Effector memory CD4-positive, alpha-beta T cell (primary cell): ENCODE data around the gene ARHGAP18.

Experiments
- DNase-seq, 3 donors: peaks; one replicate each; pipeline ENCODE4 v3.0.0-alpha.2; 2020
- H3K27ac ChIP-seq: 2 replicates; pipeline ENCODE4 v1.7.0; 2013; ENCODE audit warnings: mild to moderate bottlenecking, low read length, moderate library complexity; ENCODE audit not compliant: insufficient read depth, poor library complexity, severe bottlenecking
- H3K27me3 ChIP-seq: replicated peaks from 2 replicates; pipeline ENCODE4 v1.7.0; 2013; ENCODE audit warnings: mild to moderate bottlenecking, low read length; ENCODE audit not compliant: insufficient read depth, control insufficient read depth, poor library complexity, severe bottlenecking
- H3K36me3 ChIP-seq: 2 replicates; pipeline ENCODE4 v1.7.0; 2013; ENCODE audit warnings: mild to moderate bottlenecking, low read length, moderate library complexity; ENCODE audit not compliant: control insufficient read depth, insufficient read depth
- H3K4me1 ChIP-seq: 2 replicates; pipeline ENCODE4 v1.7.0; 2013; ENCODE audit warnings: low read length, mild to moderate bottlenecking; ENCODE audit not compliant: control insufficient read depth, insufficient read depth, poor library complexity, severe bottlenecking
- H3K4me3 ChIP-seq: 2 replicates; pipeline ENCODE4 v1.7.0; 2013; ENCODE audit warnings: low read length, low read depth, mild to moderate bottlenecking; ENCODE audit not compliant: insufficient read depth, poor library complexity, severe bottlenecking
- H3K9me3 ChIP-seq: 2 replicates; pipeline ENCODE4 v1.7.0; 2013; ENCODE audit warnings: mild to moderate bottlenecking, low read length, moderate library complexity; ENCODE audit not compliant: control insufficient read depth

ARHGAP18 gene

DNA sequence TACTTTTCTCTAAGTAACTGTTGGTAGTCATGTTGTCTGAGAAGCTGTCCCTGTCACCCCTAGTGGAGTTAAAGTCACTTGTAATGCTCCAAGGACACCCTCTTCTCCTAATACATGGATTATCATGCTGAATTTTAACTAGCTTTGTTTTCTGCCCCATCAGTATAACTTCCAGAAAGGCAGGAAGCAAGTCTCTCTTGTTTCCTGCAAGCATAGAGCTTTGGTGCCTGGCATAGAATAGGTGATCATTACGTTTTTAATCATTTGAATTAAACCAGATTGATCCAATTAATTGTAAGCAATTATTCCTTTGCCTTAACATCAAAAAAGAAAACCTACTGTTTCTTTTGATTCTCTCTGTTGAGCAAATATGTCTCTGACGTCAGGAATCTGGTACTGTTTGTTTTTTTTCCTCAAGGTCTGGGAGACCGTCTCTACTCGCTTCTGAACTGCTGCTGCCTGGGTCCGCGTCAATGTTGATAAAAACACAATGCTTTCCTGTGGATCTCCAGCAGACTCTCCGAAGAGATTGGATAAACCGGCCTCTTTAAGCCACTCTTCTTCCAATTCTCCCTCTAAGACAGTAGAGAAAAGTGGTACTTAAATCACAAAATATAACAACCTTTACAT, 71.8 kb downstream of the ARHGAP18 start:
- Histone ChIP-seq H3K9me3 (no peaks in the 10 kb centered on the region), H3K36me3 (no peaks in the 10 kb centered on the region), H3K27ac (no peak overlapping the region), H3K4me3 (no peak overlapping the region), H3K4me1 (no peaks in the 10 kb centered on the region), H3K27me3 (no peaks in the 10 kb centered on the region)
- no peak for DNase-seq

DNA sequence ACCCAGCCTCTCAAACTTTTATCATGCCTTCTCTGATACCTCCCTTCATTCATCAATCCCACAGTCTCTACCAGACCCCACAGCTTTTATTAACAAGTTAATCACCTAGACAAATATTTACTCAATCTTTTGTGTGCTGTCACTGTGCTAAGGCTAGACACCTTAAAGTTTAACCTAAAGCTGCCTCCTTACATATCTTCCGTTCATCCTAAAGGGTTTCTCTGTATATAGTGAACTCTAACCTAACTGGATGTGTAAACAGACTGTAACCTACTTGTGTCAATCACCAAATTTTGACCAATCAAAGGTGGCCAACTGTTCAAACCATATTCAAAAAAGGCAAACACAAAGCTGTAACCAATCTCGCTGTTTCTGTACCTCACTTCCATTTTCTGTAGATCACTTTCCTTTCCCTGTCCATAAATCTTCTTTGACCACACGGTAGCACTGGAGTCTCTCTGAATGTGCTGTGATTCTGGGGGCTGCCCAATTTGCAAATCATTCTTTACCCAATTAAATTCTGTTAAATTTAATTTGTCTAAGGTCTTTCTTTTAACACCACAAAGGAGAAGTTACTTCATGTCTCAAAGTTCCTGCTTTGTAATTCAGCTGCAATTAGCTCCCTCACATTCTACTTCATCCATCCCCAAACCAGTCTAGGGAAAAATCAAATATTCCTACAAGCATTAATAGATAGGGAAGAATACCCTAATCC, 72.5 kb downstream of the ARHGAP18 start:
- no peak for DNase-seq
- Histone ChIP-seq H3K36me3 (no peaks in the 10 kb centered on the region), H3K9me3 (no peaks in the 10 kb centered on the region), H3K4me1 (no peaks in the 10 kb centered on the region), H3K4me3 (no peak overlapping the region), H3K27me3 (no peaks in the 10 kb centered on the region), H3K27ac (no peak overlapping the region)

DNA sequence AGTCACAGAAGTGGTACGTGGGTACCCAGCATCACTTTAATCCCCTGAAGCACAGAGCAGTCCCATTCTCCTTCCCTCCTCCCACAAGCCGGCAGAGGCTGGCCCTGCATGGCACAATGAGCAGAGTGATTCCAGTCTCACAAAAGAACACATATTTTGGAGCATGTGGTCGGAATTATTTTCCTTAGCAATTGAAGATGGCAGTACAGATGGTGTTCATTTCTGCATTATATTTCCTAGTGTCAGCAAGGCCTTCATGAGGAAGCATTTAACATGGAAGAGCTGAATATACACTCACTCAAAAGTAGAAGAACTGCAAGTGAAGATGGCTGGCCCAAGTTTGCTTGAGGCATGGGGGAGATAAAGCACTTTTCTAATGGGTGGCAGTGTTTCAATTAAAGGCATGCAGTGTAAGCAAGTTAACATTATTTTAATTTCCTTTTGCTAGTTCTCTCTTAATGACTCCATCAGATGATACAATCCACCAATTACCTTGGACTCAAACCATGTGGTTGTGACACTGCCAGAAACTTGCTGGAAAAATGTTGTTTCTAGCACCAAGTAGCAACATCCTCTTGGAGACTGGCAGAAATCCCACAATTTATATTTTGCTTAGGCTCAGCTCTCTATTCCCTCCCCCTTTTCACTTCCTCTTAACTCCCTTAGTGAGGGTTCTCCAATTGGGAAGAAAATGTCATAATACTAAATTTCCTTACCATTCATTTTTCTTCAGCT, 74.4 kb downstream of the ARHGAP18 start:
- no peak for DNase-seq
- no peaks in the 10 kb centered on the region for H3K36me3 ChIP-seq
- H3K27me3 ChIP-seq = no peaks in the 10 kb centered on the region

DNA sequence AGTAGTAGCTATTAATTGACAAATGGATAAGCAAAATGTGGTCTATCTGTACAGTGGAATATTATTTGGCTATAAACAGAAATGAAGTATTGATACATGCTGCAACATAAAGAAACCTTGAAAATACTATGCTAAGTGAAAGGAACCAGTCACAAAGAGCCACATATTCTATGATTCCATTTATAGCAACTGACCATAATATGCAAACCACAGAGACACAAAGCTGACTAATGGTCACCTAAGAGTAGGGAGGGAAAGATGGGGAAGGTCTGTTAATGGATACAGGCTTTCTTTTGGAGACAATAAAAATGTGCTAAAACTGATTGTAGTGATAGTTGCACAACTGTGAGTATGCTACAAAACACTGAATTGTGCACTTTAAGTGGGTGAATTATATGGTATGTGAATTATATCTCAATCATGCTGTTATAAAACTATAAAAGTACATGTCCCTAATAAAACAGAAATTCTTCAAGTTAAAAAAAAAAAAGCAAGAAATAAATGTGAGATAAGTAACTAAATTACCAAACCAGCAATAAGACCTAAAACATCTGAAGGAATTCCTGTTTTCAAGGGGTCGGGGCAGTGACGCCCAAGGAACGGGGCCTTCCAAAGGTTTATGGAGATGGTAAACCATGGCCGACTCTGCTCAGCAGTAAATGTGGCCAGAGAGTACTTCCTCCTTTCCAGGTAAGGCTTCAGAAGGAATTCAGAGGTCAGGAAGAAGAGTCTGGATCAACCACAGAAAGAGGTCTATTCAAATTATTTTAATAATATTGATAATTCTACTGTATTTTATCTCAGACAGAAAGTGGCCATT, 75.4 kb downstream of the ARHGAP18 start:
- no peak overlapping the region for H3K27ac ChIP-seq
- no peak overlapping the region for H3K4me3 ChIP-seq
- H3K27me3 ChIP-seq = no peaks in the 10 kb centered on the region
- DNase-seq = no peak
- no peaks in the 10 kb centered on the region for H3K4me1 ChIP-seq
- no peaks in the 10 kb centered on the region for H3K36me3 ChIP-seq
- no peaks in the 10 kb centered on the region for H3K9me3 ChIP-seq

More for the DNA sequence above, 74.4 kb downstream of the ARHGAP18 start:
- Histone ChIP-seq H3K27ac (no peak overlapping the region), H3K4me1 (no peaks in the 10 kb centered on the region), H3K4me3 (no peak overlapping the region), H3K9me3 (no peaks in the 10 kb centered on the region)

DNA sequence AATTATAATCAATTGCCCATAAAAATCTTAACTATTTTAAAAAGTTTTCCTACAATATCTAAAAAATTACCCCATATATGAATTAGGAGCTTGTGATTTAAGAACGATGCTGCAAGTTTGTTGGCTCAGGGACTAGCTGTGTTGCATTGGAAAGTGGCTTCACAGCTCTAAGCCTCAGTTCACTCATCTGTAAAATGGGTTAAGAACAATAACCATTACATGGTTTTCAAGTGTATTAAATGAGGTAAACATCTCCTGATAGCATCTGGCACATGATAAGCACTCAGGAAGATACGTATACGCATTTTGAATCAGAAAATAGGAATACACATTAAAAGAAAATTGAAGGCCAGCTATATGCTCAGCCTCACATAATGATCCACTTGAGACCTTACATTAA, 76.4 kb downstream of the ARHGAP18 start:
- no peaks in the 10 kb centered on the region for H3K4me1 ChIP-seq
- no peaks in the 10 kb centered on the region for H3K9me3 ChIP-seq
- no peaks in the 10 kb centered on the region for H3K36me3 ChIP-seq
- no peak overlapping the region for H3K4me3 ChIP-seq
- H3K27ac ChIP-seq = no peak overlapping the region
- DNase-seq = no peak
- H3K27me3 ChIP-seq = no peaks in the 10 kb centered on the region

DNA sequence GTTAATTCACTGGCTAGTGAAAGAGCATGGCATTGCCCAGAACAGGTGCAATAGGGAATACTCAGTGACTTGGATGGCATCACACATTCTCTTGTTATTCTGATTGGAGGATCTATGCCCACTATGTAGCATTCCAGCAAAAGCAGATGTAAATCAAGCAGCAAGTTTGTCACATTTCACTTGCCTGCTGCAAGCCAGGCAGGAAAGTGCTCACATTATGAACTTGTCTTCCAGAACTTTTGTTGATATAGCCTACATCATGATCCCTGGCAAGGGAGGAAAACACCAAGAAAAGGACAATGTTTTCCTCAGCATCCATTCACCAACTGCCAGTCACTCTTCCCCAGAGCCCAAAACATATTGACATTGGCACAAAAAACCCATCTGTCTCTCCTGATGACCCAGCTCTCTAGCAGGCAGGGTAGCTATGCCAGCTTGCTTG, 77.8 kb downstream of the ARHGAP18 start:
- no peaks in the 10 kb centered on the region for H3K36me3 ChIP-seq
- DNase-seq = no peak
- no peak overlapping the region for H3K4me3 ChIP-seq

DNA sequence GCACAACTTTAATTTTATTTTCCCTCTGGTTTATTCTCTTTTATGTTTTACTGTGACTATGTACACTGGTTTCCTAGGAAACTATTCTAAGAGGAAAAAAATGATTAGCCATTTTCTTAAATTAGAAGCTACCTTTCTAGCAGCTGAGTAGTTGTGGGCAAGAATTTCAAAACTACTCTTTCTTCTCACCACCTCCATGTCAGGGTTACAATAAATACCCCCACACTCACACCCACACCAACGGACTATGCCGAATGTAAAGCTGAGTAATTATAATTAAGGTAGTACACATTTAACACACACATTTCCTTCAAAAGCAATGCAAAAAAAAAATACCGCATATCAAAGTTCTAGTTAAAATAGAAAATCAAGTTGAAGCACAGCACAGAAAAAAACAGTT, 78.9 kb downstream of the ARHGAP18 start:
- Histone ChIP-seq H3K4me1 (no peaks in the 10 kb centered on the region), H3K9me3 (no peaks in the 10 kb centered on the region), H3K36me3 (no peaks in the 10 kb centered on the region), H3K27ac (no peak overlapping the region), H3K27me3 (no peaks in the 10 kb centered on the region), H3K4me3 (no peak overlapping the region)
- DNase-seq = no peak

More for the DNA sequence above, 77.8 kb downstream of the ARHGAP18 start:
- H3K4me1 ChIP-seq = no peaks in the 10 kb centered on the region
- no peak overlapping the region for H3K27ac ChIP-seq
- no peaks in the 10 kb centered on the region for H3K9me3 ChIP-seq
- no peaks in the 10 kb centered on the region for H3K27me3 ChIP-seq

DNA sequence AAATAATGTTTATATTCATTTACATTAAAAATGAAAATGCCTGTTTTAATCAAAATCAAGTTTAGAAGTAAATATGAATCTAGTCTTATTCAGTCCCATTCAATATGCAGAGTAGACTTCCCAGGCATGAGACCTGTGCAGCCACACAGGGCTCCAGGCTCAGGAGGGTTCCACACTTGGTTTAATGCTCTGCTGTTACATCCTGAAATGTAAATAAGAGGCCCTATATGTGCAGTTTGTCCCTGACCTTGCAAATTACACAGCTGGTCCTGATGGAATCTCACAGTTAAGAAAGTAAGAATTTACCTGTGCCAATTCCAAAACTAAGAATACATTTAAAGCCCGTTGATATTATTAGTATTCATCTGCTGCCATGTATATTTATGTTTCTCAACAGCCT, 79.4 kb downstream of the ARHGAP18 start:
- Histone ChIP-seq H3K36me3 (no peaks in the 10 kb centered on the region), H3K4me3 (no peak overlapping the region), H3K4me1 (no peaks in the 10 kb centered on the region), H3K27me3 (no peaks in the 10 kb centered on the region), H3K27ac (no peak overlapping the region), H3K9me3 (no peaks in the 10 kb centered on the region)
- no peak for DNase-seq

DNA sequence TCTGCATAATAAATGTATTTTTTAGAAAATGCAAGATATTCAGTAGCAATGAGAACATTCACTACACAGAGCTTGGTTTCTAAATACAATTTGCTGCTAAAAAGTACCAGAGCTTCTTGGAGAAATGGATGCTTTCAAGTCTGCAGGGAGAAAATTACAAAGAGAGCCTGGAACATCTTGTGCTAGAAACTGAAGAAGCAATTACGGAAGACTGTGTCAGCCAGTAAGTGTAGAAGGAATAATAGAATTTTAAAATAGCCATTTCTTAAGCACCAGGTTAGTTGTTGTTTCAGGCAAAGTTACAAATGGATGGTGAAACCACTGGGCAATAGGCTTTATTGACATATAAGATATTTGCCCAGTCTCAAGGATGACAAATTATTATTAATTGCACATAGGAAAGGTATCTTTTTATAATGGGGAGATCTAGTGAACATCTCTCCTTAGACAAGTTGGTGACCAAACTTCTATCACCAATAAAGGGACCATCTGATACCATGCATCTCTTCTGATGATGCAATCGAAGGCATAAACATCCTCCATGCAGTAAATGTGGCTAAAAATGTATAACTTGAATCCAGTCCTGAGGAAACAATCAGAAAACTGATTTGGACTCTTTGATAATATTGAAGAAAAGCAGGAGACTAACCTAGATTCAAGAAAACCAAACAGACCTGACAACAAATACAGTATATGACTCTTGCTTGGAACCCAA, 81.7 kb downstream of the ARHGAP18 start:
- Histone ChIP-seq H3K4me3 (no peak overlapping the region), H3K27me3 (no peaks in the 10 kb centered on the region), H3K27ac (no peak overlapping the region), H3K4me1 (no peaks in the 10 kb centered on the region), H3K9me3 (no peaks in the 10 kb centered on the region), H3K36me3 (no peaks in the 10 kb centered on the region)
- no peak for DNase-seq
